ENCODE results near the gene ESYT1. TPM values are rescaled to one million over a fixed set of nuclear protein-coding genes. Genes with fewer than 3 reads are reported as not detected.

Gene ESYT1
- total and polyA plus RNA-seq, 10 of the 15 experiments (the other 5 are each of a cell fraction or from before 2014, with no cell fraction given), result 47.5 to 120 (median 87.1) TPM

- TF ChIP-seq SUPT20H (IDR thresholded peaks at IDR 0.05; ENCODE audit: borderline replicate concordance, control insufficient read depth, low read depth, low read length), result no peak
- TF ChIP-seq STAT1 (conservative IDR thresholded peaks at IDR 0.05), result 0 out of 2 replicates have a peak, but pooled peaks have one; percentile 20
- peak; percentile 93 for TF ChIP-seq POLR2A (IDR thresholded peaks at IDR 0.05; ENCODE audit: low read depth, low read length)
- TF ChIP-seq LARP7 (IDR thresholded peaks at IDR 0.05), result peak; percentile 81; the same call in 1 of the 2 replicates
- no peak for TF ChIP-seq EZH2 (IDR thresholded peaks at IDR 0.05; ENCODE audit: borderline replicate concordance, control insufficient read depth, low read depth, low read length)
- TF ChIP-seq JUND (IDR thresholded peaks at IDR 0.05; ENCODE audit: low read depth, low read length), result peak; percentile 31; the same call in 1 of the 2 replicates
- TF ChIP-seq CBFB (IDR thresholded peaks at IDR 0.05; ENCODE audit: low read depth), result peak; percentile 68; the same call in 1 of the 2 replicates
- TF ChIP-seq BHLHE40 (IDR thresholded peaks at IDR 0.05; ENCODE audit: borderline replicate concordance in 1 of 2, low read depth in 2 of 2, low read length in 1 of 2), result peak; percentile 54 to 80; a peak in 3 of 4 replicates
- TF ChIP-seq E2F8 (IDR thresholded peaks at IDR 0.05; ENCODE audit: low read depth, partially characterized antibody), result no peak
- TF ChIP-seq NBN (IDR thresholded peaks at IDR 0.05), result peak; percentile 78
- TF ChIP-seq HDGF (IDR thresholded peaks at IDR 0.05), result peak; percentile 98
- peak; percentile 77 for TF ChIP-seq YY1 (IDR thresholded peaks at IDR 0.05; ENCODE audit: low read depth, low read length)
- TF ChIP-seq NR2C1 (IDR thresholded peaks at IDR 0.05), result peak; percentile 92
- peak; percentile 66 for TF ChIP-seq MYC (IDR thresholded peaks at IDR 0.05; ENCODE audit: insufficient read depth, insufficient read length, insufficient replicate concordance, low read length, severe bottlenecking)
- peak; percentile 93 for TF ChIP-seq SIX5 (IDR thresholded peaks at IDR 0.05; ENCODE audit: low read depth, low read length, severe bottlenecking)
- TF ChIP-seq PML (IDR thresholded peaks at IDR 0.05; ENCODE audit: low read length), result peak; percentile 85; the same call in 1 of the 2 replicates
- TF ChIP-seq CREB1 (IDR thresholded peaks at IDR 0.05; ENCODE audit: low read depth), result peak; percentile 79; the same call in 1 of the 2 replicates
- peak; percentile 91 for TF ChIP-seq POLR2AphosphoS5 (IDR thresholded peaks at IDR 0.05; ENCODE audit: low read length)
- peak; percentile 97 for TF ChIP-seq HCFC1 (IDR thresholded peaks at IDR 0.05; ENCODE audit: low read length)
- TF ChIP-seq RFX5 (IDR thresholded peaks at IDR 0.05; ENCODE audit: low read depth, low read length), result peak; percentile 34; the same call in 1 of the 2 replicates
- 0 out of 2 replicates have a peak, but pooled peaks have one; percentile 2 for TF ChIP-seq IRF4 (IDR thresholded peaks at IDR 0.05; ENCODE audit: low read depth, low read length)
- no peak for TF ChIP-seq ATF2 (IDR thresholded peaks at IDR 0.05; ENCODE audit: low read length)
- peak; percentile 52; the same call in 1 of the 2 replicates for TF ChIP-seq RB1 (IDR thresholded peaks at IDR 0.05; ENCODE audit: borderline replicate concordance)
- no peak for TF ChIP-seq CEBPB (IDR thresholded peaks at IDR 0.05; ENCODE audit: borderline replicate concordance in 1 of 2, low read depth in 2 of 2, low read length in 2 of 2)
- TF ChIP-seq NFYA (IDR thresholded peaks at IDR 0.05; ENCODE audit: borderline replicate concordance, low read depth, low read length), result no peak
- TF ChIP-seq NR2C2 (IDR thresholded peaks at IDR 0.05; ENCODE audit: borderline replicate concordance, control insufficient read depth, insufficient read length, low read depth), result no peak
- peak; percentile 69 for TF ChIP-seq RUNX3 (IDR thresholded peaks at IDR 0.05; ENCODE audit: low read length)
- TF ChIP-seq ATF7 (IDR thresholded peaks at IDR 0.05; ENCODE audit: low read depth), result peak; percentile 33; the same call in 1 of the 2 replicates
- peak; percentile 47; the same call in 1 of the 2 replicates for TF ChIP-seq BACH1 (IDR thresholded peaks at IDR 0.05; ENCODE audit: borderline replicate concordance)
Measured at GRCh38 chr12:56104109-56104814, 23.8 kb upstream of the ESYT1 start, which contains the start of gene PA2G4 (continued).
